ENCODE measurements around the gene IDI1. TPM values are rescaled to one million over a fixed set of nuclear protein-coding genes. Genes with fewer than 3 reads are reported as not detected.

The IDI1 gene
- total RNA-seq, 4 donors from 2014 or later, result 10.8 to 64.2 (median 17.9) TPM

DNA sequence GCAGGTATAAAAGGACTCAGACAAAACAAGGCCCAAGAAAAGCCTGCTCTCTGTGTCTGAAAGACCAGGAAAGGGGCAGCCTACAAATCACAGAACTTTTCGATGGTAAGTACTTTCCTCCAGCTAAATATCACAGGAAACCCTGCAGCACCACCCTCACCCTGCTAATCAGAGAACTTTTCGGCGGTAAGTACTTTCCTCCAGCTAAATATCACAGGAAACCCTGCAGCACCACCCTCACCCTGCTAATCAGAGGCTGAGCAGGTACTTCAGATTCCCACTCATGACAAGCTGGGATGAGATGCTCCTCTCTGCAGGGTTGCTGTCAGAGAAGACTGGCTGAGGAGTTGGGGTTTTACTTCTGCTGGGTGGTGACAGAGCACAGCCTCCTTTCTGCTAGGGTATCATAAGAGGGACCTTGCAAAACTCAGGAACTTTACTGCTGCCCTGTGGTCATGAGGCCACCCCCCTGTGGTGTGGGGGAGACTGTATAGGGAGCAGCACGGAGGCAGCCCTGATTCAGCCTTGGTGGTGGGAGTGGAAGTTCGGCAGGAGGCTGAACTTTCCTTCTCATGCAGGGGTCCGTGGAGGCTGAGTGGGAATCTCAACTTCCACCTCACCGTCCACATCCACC lies 14.4 kb upstream of the IDI1 start:
- no peak for DNase-seq
- intact Hi-C loops (cut with DNase I; ENCODE audit: low total_unique reads), result no loop called here
- Histone ChIP-seq H3K9me3 (no peaks in the 10 kb centered on the region), H3K27me3 (no peaks in the 10 kb centered on the region), H3K4me1 (no peaks in the 10 kb centered on the region), H3K36me3 (no peaks in the 10 kb centered on the region), H3K27ac (no peak overlapping the region), H3K4me3 (no peak overlapping the region)
- TF ChIP-seq POLR2A (IDR thresholded peaks at IDR 0.05), result no peak
- TF ChIP-seq, protein P1, sequence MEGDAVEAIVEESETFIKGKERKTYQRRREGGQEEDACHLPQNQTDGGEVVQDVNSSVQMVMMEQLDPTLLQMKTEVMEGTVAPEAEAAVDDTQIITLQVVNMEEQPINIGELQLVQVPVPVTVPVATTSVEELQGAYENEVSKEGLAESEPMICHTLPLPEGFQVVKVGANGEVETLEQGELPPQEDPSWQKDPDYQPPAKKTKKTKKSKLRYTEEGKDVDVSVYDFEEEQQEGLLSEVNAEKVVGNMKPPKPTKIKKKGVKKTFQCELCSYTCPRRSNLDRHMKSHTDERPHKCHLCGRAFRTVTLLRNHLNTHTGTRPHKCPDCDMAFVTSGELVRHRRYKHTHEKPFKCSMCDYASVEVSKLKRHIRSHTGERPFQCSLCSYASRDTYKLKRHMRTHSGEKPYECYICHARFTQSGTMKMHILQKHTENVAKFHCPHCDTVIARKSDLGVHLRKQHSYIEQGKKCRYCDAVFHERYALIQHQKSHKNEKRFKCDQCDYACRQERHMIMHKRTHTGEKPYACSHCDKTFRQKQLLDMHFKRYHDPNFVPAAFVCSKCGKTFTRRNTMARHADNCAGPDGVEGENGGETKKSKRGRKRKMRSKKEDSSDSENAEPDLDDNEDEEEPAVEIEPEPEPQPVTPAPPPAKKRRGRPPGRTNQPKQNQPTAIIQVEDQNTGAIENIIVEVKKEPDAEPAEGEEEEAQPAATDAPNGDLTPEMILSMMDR (IDR thresholded peaks at IDR 0.05), result no peak

DNA sequence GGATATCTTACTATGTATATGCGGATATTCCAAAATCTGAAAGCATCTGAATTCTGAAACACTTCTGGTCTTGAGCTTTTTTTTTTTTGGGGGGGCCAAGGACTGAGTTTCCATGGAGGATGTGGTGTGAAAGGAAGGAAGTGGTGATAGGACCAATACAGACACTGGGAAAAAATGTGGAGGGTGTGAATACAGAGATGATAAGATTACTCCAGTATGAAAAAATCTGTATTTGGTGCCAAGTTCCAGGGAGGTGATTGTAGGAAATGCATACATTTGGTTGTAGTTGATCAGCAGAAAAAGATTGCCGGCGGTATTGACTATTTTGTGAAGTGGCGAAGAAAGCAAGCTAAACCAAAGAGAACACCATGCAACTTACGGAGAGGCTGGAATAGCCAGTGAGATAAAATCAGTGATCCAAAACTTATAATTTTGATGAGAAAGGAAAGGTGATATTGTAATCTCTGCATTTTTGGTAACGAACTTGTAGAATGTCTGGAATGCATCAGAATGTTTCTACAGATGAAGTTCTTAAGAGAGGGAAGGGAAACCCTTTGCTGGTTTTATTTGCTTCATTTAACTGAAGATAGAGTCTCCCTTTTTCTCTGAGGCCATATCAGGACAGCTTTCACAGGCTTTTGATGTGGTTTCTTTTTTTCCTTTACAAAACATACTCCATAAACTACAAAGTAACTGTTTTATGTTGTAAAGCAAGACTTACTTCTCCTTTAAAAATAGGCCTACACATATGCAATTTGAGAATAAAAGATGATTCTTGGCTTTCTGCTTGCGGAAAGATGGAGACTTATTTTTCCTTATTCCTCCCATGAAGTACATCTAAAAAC lies 13.2 kb upstream of the IDI1 start:
- intact Hi-C loops (cut with DNase I; ENCODE audit: low total_unique reads), result no loop called here
- no peaks in the 10 kb centered on the region for H3K9me3 ChIP-seq
- H3K4me3 ChIP-seq, result no peak overlapping the region
- no peaks in the 10 kb centered on the region for H3K36me3 ChIP-seq
- H3K27me3 ChIP-seq, result no peaks in the 10 kb centered on the region
- TF ChIP-seq, protein P1 (IDR thresholded peaks at IDR 0.05), result no peak
- TF ChIP-seq POLR2A (IDR thresholded peaks at IDR 0.05), result no peak
- H3K27ac ChIP-seq, result no peak overlapping the region
- H3K4me1 ChIP-seq, result peaks cover 0 to 6% of the 10 kb centered on the region in 2 donors
- no peak for DNase-seq

DNA sequence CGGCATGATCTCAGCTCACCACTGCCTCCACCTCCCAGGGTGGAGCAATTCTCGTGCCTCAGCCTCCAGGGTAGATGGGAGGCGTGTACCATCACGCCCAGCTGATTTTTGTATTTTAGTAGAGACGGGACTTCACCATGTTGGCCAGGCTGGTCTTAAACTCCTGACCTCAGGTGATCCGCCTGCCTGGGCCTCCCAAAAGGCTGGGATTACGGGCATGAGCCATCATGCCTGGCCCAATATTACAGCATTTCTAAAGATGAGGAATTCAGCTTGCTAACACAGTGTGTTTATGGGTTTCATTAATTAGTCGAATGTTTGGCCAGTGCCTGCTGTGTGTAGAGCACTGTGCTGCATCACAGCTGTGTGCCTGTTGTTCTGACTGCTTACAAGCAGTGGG lies 11.0 kb upstream of the IDI1 start:
- intact Hi-C loops (cut with DNase I; ENCODE audit: low total_unique reads), result loop anchor here (10.0 kb wide), 1 partner anchor 75 kb away; the partner anchor contains the start of gene GTPBP4
- no peaks in the 10 kb centered on the region for H3K9me3 ChIP-seq
- H3K4me1 ChIP-seq, result peaks cover 0 to 7% of the 10 kb centered on the region in 2 donors
- TF ChIP-seq, protein P1 (IDR thresholded peaks at IDR 0.05), result no peak
- TF ChIP-seq POLR2A (IDR thresholded peaks at IDR 0.05), result no peak
- no peaks in the 10 kb centered on the region for H3K27me3 ChIP-seq
- no peaks in the 10 kb centered on the region for H3K36me3 ChIP-seq
- no peak overlapping the region for H3K4me3 ChIP-seq
- no peak for DNase-seq
- H3K27ac ChIP-seq, result no peak overlapping the region

DNA sequence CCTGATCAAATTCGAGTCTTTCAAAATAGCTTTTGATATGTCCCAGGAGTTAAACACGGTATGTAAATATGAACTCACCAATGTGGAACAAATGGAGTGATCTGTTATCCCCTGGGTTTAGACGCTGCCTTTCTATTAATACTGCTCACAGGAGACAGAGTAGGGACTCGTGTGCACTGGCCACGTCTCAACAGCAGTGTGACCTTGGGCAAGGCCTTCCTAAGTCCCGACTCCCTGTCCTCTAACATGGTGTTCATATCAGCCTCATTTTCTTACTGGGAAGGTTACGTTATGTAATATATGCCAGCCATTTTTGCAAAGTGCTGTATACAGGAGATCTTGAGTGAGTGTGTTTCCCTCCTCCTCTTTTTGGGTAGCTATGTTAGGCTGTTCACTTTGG lies 9.1 kb upstream of the IDI1 start:
- Histone ChIP-seq H3K4me3 (no peak overlapping the region), H3K4me1 (peaks cover 0 to 7% of the 10 kb centered on the region in 2 donors), H3K27ac (no peak overlapping the region), H3K9me3 (no peaks in the 10 kb centered on the region), H3K36me3 (no peaks in the 10 kb centered on the region), H3K27me3 (no peaks in the 10 kb centered on the region)
- TF ChIP-seq, protein P1 (IDR thresholded peaks at IDR 0.05), result no peak
- no peak for TF ChIP-seq POLR2A (IDR thresholded peaks at IDR 0.05)
- intact Hi-C loops (cut with DNase I; ENCODE audit: low total_unique reads), result loop anchor here (10.0 kb wide), 1 partner anchor 73 kb away; the partner anchor contains the start of gene GTPBP4
- DNase-seq, result no peak

Measured in uterus (tissue), 4 donors.